H1 (cell line): ENCODE data around the gene GYPC. TPM values are rescaled to one million over a fixed set of nuclear protein-coding genes. Genes with fewer than 3 reads are reported as not detected.

ENCODE experiments used
- SAP30 ChIP-seq: fragments of 300-600 bp; sonication (generic); IDR thresholded peaks from 2 replicates; pipeline ENCODE4 v1.7.1; 2012; ENCODE audit warnings: low read length, moderate library complexity, mild to moderate bottlenecking, inconsistent platforms; ENCODE audit not compliant: insufficient read depth, insufficient replicate concordance
- polyA plus RNA-seq, 7 experiments: library from polyadenylated mRNA; depleted of rRNA in 3 of 7; stranded (reverse) in 5 of 7; unstranded in 2 of 7; fragments of >200 nt in 5 of 7; fragments of 200-250 nt in 2 of 7; gene quantifications; 1 replicate in 5 of 7; 2 replicates in 1 of 7; 4 replicates in 1 of 7; pipeline versions ENCODE4 v1.2.1 to v1.2.3, GENCODE V29; 2011 to 2013; ENCODE audit warnings: missing spikeins in 2 of 7, mixed read lengths in 2 of 7
- total RNA-seq: library from RNA; stranded (reverse); fragmentation: NEBNext Ultra II Directional; extraction: Animal tissue kit (Norgen Biotek cat#: 25700); gene quantifications from 2 replicates; pipeline ENCODE4 v1.2.1, GENCODE V29; 2021

Gene GYPC
- total and polyA plus RNA-seq, 2 of the 8 experiments (the other 6 are each of a cell fraction or from before 2014, with no cell fraction given): 26.8 to 53.6 TPM

DNA sequence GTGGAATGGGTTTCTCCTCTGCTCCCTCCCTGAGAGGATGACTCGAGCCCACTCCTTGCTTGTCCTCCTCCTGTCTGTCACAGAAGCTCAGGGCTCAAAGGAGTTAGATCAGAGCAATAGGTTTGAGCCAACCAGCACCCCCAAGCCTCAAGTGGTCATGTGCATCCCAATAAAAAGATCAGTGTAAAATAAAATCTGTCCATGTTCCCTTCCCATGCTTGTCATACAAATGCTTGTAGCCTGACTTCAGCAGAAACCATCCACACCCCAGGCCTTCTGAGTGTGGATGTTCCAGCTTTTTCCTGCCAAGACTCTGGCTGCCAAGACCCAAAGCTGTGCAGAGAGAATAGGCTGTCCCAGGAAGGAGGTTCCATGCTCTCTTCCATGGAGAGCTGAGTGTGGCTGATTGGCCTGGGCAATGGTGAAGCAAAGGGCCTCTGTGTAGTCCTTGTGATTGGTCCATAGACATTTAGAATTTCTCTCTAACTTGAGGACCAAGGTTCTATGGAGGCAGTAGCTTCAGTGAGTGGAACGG is 67.4 kb downstream of the GYPC start (continued):
- no peak for TF ChIP-seq SAP30
- TF ChIP-seq, all 59 proteins: peak for 0
